ENCODE data around the gene CDX1. TPM values are rescaled to one million over a fixed set of nuclear protein-coding genes. Genes with fewer than 3 reads are reported as not detected.

Gene CDX1
- total RNA-seq, 4 donors from 2014 or later, result 1.5 TPM; not detected in 3

GRCh38 chr5:150168864-150169263 is 2.3 kb downstream of the CDX1 start:
- no peak for ATAC-seq
- no peak for DNase-seq
- H3K27ac ChIP-seq, result no peak overlapping the region
- TF ChIP-seq POLR2A (IDR thresholded peaks at IDR 0.05) (no peak), CTCF (IDR thresholded peaks at IDR 0.05 in 4 of 5, conservative IDR thresholded peaks at IDR 0.05 in 1 of 5) (no peak)
- no peaks in the 10 kb centered on the region for H3K27me3 ChIP-seq
- H3K4me3 ChIP-seq, result no peak overlapping the region
- no peaks in the 10 kb centered on the region for H3K9me3 ChIP-seq
- intact Hi-C loops (cut with DNase I; ENCODE audit: low total_unique reads) (no loop called here), in situ Hi-C loops (cut with MboI; ENCODE audit: low sequenced_read_pairs in 4 of 4) (no loop called here)
- H3K36me3 ChIP-seq, result no peaks in the 10 kb centered on the region
- peaks cover 5 to 7% of the 10 kb centered on the region in 2 donors for H3K4me1 ChIP-seq

DNA sequence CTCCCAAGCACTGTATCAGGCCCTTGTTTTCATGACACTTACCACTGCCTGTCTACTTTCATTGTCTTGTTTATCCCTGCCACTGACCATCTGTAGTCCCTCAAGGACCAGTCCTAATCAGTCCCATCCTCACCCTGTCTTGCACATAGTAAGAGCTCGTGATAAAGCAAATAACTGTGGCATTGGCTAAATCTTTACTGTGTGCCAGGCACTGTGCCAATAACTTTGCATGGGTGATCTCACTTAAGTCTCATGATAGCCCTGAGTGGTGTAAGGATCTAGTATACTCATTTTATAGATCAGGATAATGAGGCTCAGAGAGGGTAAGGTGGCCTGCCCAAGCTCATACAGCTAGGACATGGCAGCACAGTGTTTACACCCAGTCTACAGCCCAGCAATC is 5.6 kb downstream of the CDX1 start:
- Histone ChIP-seq H3K36me3 (no peaks in the 10 kb centered on the region), H3K27ac (no peak overlapping the region), H3K4me3 (no peak overlapping the region), H3K27me3 (no peaks in the 10 kb centered on the region), H3K9me3 (no peaks in the 10 kb centered on the region), H3K4me1 (no peaks in the 10 kb centered on the region)
- no peak for ATAC-seq
- in situ Hi-C loops (cut with MboI; ENCODE audit: low sequenced_read_pairs in 4 of 4), result no loop called here
- no peak for DNase-seq
- intact Hi-C loops (cut with DNase I; ENCODE audit: low total_unique reads), result loop anchor here (1.0 kb wide), 1 partner anchor 35 kb away; no protein-coding TSS in a partner anchor
- no peak for TF ChIP-seq CTCF (IDR thresholded peaks at IDR 0.05 in 4 of 5, conservative IDR thresholded peaks at IDR 0.05 in 1 of 5)
- no peak for TF ChIP-seq POLR2A (IDR thresholded peaks at IDR 0.05)

DNA sequence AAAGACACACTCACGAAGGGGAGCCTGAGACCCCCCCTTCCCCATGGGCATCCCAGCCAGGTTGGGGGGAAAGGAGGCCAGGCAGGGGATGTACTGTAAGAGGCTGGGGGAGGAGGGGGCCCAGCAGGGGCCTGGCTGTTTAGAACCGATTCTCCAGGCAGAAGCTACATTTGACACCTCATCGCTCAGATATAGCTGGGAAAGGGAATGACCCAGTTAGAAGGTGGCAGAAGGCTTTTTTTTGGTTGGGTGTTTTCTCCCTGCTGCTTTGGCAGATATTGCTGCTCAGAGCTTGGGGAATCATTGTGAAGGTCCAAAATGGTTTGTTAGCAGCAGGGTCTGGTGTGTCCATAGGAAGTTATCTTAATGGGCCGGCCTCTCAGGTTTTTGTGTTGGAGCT is 6.0 kb downstream of the CDX1 start:
- no peak for DNase-seq
- Histone ChIP-seq H3K4me1 (no peaks in the 10 kb centered on the region), H3K4me3 (no peak overlapping the region), H3K27me3 (no peaks in the 10 kb centered on the region), H3K9me3 (no peaks in the 10 kb centered on the region), H3K27ac (no peak overlapping the region), H3K36me3 (no peaks in the 10 kb centered on the region)
- in situ Hi-C loops (cut with MboI; ENCODE audit: low sequenced_read_pairs in 4 of 4), result no loop called here
- no peak for ATAC-seq
- TF ChIP-seq POLR2A (IDR thresholded peaks at IDR 0.05) (no peak), CTCF (IDR thresholded peaks at IDR 0.05 in 4 of 5, conservative IDR thresholded peaks at IDR 0.05 in 1 of 5) (no peak)
- intact Hi-C loops (cut with DNase I; ENCODE audit: low total_unique reads), result loop anchor here (1.0 kb wide), 1 partner anchor 35 kb away; no protein-coding TSS in a partner anchor

GRCh38 chr5:150173161-150173560 is 6.6 kb downstream of the CDX1 start:
- ATAC-seq, result no peak
- no peak for DNase-seq
- in situ Hi-C loops (cut with MboI; ENCODE audit: low sequenced_read_pairs in 4 of 4) (no loop called here), intact Hi-C loops (cut with DNase I; ENCODE audit: low total_unique reads) (no loop called here)
- Histone ChIP-seq H3K9me3 (no peaks in the 10 kb centered on the region), H3K27me3 (no peaks in the 10 kb centered on the region), H3K27ac (no peak overlapping the region), H3K4me3 (no peak overlapping the region), H3K36me3 (no peaks in the 10 kb centered on the region), H3K4me1 (no peaks in the 10 kb centered on the region)
- TF ChIP-seq CTCF (IDR thresholded peaks at IDR 0.05 in 4 of 5, conservative IDR thresholded peaks at IDR 0.05 in 1 of 5) (no peak), POLR2A (IDR thresholded peaks at IDR 0.05) (no peak)

- intact Hi-C loops (cut with DNase I; ENCODE audit: low total_unique reads), result no loop called here
- DNase-seq, result no peak
- H3K4me3 ChIP-seq, result no peak overlapping the region
These were observed 7.7 kb downstream of the CDX1 start for GRCh38 chr5:150174285-150174684.

More at GRCh38 chr5:150174285-150174684, 7.7 kb downstream of the CDX1 start:
- no peak overlapping the region for H3K27ac ChIP-seq
- ATAC-seq, result no peak
- no peaks in the 10 kb centered on the region for H3K4me1 ChIP-seq
- TF ChIP-seq CTCF (IDR thresholded peaks at IDR 0.05 in 4 of 5, conservative IDR thresholded peaks at IDR 0.05 in 1 of 5) (no peak), POLR2A (IDR thresholded peaks at IDR 0.05) (no peak)
- in situ Hi-C loops (cut with MboI; ENCODE audit: low sequenced_read_pairs in 4 of 4), result no loop called here
- no peaks in the 10 kb centered on the region for H3K36me3 ChIP-seq
- no peaks in the 10 kb centered on the region for H3K9me3 ChIP-seq
- H3K27me3 ChIP-seq, result no peaks in the 10 kb centered on the region
